Measurements from ENCODE around the gene ISYNA1.

Gene ISYNA1

GRCh38 chr19:18465214-18465963 is 27.5 kb upstream of the ISYNA1 start:
- Histone ChIP-seq H2AFZ (no peak overlapping the region), H3K9me3 (ENCODE audit: control insufficient read depth, low read length) (no peaks in the 10 kb centered on the region), H3K4me2 (ENCODE audit: low read length) (no peak overlapping the region), H3K27me3 (ENCODE audit: control insufficient read depth, insufficient read depth, low read length) (no peaks in the 10 kb centered on the region), H3K27ac (no peak overlapping the region), H3K4me3 (ENCODE audit: low read depth, low read length) (no peak overlapping the region), H3K9ac (no peak overlapping the region), H3K36me3 (ENCODE audit: control insufficient read depth, insufficient read depth, low read length) (no peaks in the 10 kb centered on the region), H3K4me1 (peaks cover 2% of the 10 kb centered on the region), H3K79me2 (peaks cover 29% of the 10 kb centered on the region)
- TF ChIP-seq, protein P1, sequence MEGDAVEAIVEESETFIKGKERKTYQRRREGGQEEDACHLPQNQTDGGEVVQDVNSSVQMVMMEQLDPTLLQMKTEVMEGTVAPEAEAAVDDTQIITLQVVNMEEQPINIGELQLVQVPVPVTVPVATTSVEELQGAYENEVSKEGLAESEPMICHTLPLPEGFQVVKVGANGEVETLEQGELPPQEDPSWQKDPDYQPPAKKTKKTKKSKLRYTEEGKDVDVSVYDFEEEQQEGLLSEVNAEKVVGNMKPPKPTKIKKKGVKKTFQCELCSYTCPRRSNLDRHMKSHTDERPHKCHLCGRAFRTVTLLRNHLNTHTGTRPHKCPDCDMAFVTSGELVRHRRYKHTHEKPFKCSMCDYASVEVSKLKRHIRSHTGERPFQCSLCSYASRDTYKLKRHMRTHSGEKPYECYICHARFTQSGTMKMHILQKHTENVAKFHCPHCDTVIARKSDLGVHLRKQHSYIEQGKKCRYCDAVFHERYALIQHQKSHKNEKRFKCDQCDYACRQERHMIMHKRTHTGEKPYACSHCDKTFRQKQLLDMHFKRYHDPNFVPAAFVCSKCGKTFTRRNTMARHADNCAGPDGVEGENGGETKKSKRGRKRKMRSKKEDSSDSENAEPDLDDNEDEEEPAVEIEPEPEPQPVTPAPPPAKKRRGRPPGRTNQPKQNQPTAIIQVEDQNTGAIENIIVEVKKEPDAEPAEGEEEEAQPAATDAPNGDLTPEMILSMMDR (IDR thresholded peaks at IDR 0.05) = no peak

DNA sequence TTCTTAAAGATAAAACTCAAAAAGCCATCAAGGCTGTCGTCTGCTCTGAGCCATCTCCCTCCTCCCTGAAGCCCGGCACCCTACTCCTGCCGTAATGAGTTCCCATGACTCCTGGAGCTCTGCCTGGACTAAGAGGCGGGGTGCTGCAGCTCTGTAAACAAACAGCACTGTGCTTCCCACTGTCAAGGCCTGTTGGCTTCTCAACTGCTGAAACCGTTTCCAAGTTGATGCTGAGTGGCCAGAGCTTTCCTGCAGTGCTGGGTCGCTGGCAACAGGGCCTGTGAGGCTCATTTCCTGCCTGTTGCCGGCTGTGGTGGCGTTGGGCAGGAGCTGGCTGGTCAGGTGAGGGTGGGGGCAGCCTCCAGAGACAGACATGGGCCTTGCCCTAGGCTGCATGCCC is 26.7 kb upstream of the ISYNA1 start:
- TF ChIP-seq, protein P1 (IDR thresholded peaks at IDR 0.05) = no peak
- peaks cover 22% of the 10 kb centered on the region for H3K79me2 ChIP-seq
- H3K4me3 ChIP-seq (ENCODE audit: low read depth, low read length) = no peak overlapping the region
- no peak overlapping the region for H3K27ac ChIP-seq
- H3K4me1 ChIP-seq = peaks cover 9% of the 10 kb centered on the region
- no peaks in the 10 kb centered on the region for H3K36me3 ChIP-seq (ENCODE audit: control insufficient read depth, insufficient read depth, low read length)
- no peak overlapping the region for H3K9ac ChIP-seq
- H3K9me3 ChIP-seq (ENCODE audit: control insufficient read depth, low read length) = no peaks in the 10 kb centered on the region
- peak overlapping the region; percentile 5 for H3K4me2 ChIP-seq (ENCODE audit: low read length)
- H3K27me3 ChIP-seq (ENCODE audit: control insufficient read depth, insufficient read depth, low read length) = no peaks in the 10 kb centered on the region
- H2AFZ ChIP-seq = no peak overlapping the region

DNA sequence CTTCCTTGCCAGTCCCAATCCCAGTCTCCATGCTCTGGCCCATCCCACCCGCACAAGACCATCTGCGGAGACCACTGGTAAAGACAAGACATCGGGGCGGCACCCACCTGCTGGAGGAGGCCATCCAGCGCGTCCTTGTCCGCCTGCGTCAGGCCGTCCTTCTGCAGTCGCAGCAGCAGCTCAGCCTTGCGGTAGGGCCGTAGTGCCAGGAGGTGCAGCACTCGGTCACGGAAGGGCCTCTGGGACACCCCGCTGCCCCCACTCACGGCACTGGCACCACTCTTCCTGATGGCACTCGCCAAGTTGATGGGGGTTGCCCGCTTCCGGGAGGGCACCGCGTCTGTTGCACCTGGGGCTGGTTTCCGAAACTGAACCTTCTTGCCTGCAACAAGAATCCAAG is 23.5 kb upstream of the ISYNA1 start:
- H3K9me3 ChIP-seq (ENCODE audit: control insufficient read depth, low read length) = no peaks in the 10 kb centered on the region
- peaks cover 11% of the 10 kb centered on the region for H3K4me1 ChIP-seq
- H3K27ac ChIP-seq = no peak overlapping the region
- no peaks in the 10 kb centered on the region for H3K36me3 ChIP-seq (ENCODE audit: control insufficient read depth, insufficient read depth, low read length)
- H3K9ac ChIP-seq = no peak overlapping the region
- peaks cover 5% of the 10 kb centered on the region for H3K79me2 ChIP-seq
- H3K4me2 ChIP-seq (ENCODE audit: low read length) = no peak overlapping the region
- TF ChIP-seq, protein P1 (IDR thresholded peaks at IDR 0.05) = no peak
- no peak overlapping the region for H2AFZ ChIP-seq
- no peaks in the 10 kb centered on the region for H3K27me3 ChIP-seq (ENCODE audit: control insufficient read depth, insufficient read depth, low read length)
- no peak overlapping the region for H3K4me3 ChIP-seq (ENCODE audit: low read depth, low read length)

GRCh38 chr19:18460900-18461299 is 23.0 kb upstream of the ISYNA1 start:
- Histone ChIP-seq H3K79me2 (peaks cover 5% of the 10 kb centered on the region), H3K4me1 (peaks cover 11% of the 10 kb centered on the region), H2AFZ (no peak overlapping the region), H3K4me3 (ENCODE audit: low read depth, low read length) (no peak overlapping the region), H3K9ac (no peak overlapping the region), H3K4me2 (ENCODE audit: low read length) (no peak overlapping the region), H3K27me3 (ENCODE audit: control insufficient read depth, insufficient read depth, low read length) (no peaks in the 10 kb centered on the region), H3K9me3 (ENCODE audit: control insufficient read depth, low read length) (no peaks in the 10 kb centered on the region), H3K27ac (peak overlapping the region; percentile 69), H3K36me3 (ENCODE audit: control insufficient read depth, insufficient read depth, low read length) (no peaks in the 10 kb centered on the region)
- TF ChIP-seq, protein P1 (IDR thresholded peaks at IDR 0.05) = no peak
